Measurements from ENCODE around the gene PPP1R15B. TPM values are rescaled to one million over a fixed set of nuclear protein-coding genes. Genes with fewer than 3 reads are reported as not detected.

Gene PPP1R15B
- total and polyA plus RNA-seq, 4 donors: 6.8 to 59.9 (median 26.5) TPM

DNA sequence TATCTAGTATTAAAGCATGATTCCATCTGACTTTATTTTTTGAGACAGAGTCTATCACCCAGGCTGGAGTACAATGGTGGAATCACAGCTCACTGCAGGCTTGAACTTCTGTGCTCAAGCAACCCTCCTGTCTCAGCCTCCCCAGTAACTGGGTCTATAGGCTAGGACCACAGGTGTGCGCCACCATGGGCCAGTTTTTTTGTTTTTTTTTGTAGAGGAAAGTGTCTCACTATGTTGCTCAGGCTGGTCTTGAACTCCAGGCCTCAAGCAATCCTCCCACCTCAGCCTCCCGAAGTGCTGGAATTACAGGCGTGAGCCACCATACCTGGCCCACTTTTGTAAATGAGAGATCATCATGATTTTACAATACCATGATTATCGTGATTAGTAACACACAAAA, 9.2 kb downstream of the PPP1R15B start:
- H3K9me3 ChIP-seq (ENCODE audit: control insufficient read depth, low read length): no peaks in the 10 kb centered on the region
- H3K4me1 ChIP-seq (ENCODE audit: control insufficient read depth in 1 of 2, insufficient read depth in 2 of 2, low read length in 2 of 2): peaks cover 0 to 3% of the 10 kb centered on the region in 2 donors
- ATAC-seq (ENCODE audit: low FRiP score): no peak
- WGBS, 2 donors: 91 to 93% methylated on average over 4 of the region's 4 CpGs
- DNase-seq: no peak
- no peak overlapping the region for H3K27ac ChIP-seq (ENCODE audit: low read depth in 1 of 2, low read length in 2 of 2)
- no peaks in the 10 kb centered on the region for H3K27me3 ChIP-seq (ENCODE audit: control insufficient read depth in 1 of 2, insufficient read depth in 2 of 2, low read length in 1 of 2)
- intact Hi-C loops (cut with DNase I): loop anchor here in 1 of 2 donors (10.0 kb wide), 1 partner anchor 538 kb away; the partner anchor contains the start of gene SNRPE
- peaks cover 0 to 4% of the 10 kb centered on the region in 2 donors for H3K36me3 ChIP-seq (ENCODE audit: control insufficient read depth in 1 of 2, insufficient read depth in 2 of 2, low read length in 1 of 2)
- no peak overlapping the region for H3K4me3 ChIP-seq (ENCODE audit: low read length in 2 of 2)

- Histone ChIP-seq H3K9me3 (ENCODE audit: control insufficient read depth, low read length) (no peaks in the 10 kb centered on the region), H3K27ac (ENCODE audit: low read depth in 1 of 2, low read length in 2 of 2) (no peak overlapping the region), H3K27me3 (ENCODE audit: control insufficient read depth in 1 of 2, insufficient read depth in 2 of 2, low read length in 1 of 2) (no peaks in the 10 kb centered on the region), H3K4me1 (ENCODE audit: control insufficient read depth in 1 of 2, insufficient read depth in 2 of 2, low read length in 2 of 2) (peaks cover 0 to 3% of the 10 kb centered on the region in 2 donors), H3K4me3 (ENCODE audit: low read length in 2 of 2) (no peak overlapping the region), H3K36me3 (ENCODE audit: control insufficient read depth in 1 of 2, insufficient read depth in 2 of 2, low read length in 1 of 2) (peaks cover 0 to 4% of the 10 kb centered on the region in 2 donors)
- DNase-seq (no peak), ATAC-seq (ENCODE audit: low FRiP score) (no peak)
- 84 to 87% methylated on average over 3 of the region's 3 CpGs for WGBS, 2 donors
- intact Hi-C loops (cut with DNase I): loop anchor here in 1 of 2 donors (10.0 kb wide), 1 partner anchor 537 kb away; the partner anchor contains the start of gene SNRPE
These were observed 9.9 kb downstream of the PPP1R15B start for GRCh38 chr1:204401730-204402129.

DNA sequence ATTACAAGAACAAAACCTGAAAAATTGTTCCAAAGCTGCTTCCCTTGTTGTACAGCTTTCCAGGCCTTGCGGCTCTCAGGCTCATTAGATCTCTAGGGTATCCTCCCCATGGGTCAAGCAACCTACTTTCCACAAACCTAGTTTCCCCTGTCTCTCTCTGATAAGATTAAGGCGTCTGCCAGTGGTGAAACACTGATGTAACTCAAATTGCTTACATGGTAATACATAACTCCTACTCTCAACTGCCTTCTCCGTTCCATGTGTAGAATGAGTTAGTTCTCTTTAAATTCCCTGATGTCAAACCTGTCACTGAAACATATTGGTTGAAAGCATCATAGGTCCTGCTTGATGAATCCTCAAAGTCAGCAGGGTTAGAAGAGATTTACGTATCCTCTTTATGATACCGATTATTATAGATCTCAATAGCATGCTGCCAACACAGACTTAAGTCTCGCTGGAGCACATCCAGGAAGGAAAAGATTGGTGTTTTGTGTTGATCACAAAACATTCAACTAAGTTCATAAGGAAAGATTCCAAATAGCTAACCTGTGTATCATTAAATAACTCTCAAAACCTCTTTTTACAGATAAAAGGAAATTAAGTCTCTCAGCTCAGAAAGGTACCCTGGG, 10.6 kb downstream of the PPP1R15B start:
- peaks cover 0 to 2% of the 10 kb centered on the region in 2 donors for H3K4me1 ChIP-seq (ENCODE audit: control insufficient read depth in 1 of 2, insufficient read depth in 2 of 2, low read length in 2 of 2)
- 70 to 81% methylated on average over 6 of the region's 6 CpGs for WGBS, 2 donors
- DNase-seq (no peak), ATAC-seq (ENCODE audit: low FRiP score) (no peak)
- no peak overlapping the region for H3K4me3 ChIP-seq (ENCODE audit: low read length in 2 of 2)
- H3K36me3 ChIP-seq (ENCODE audit: control insufficient read depth in 1 of 2, insufficient read depth in 2 of 2, low read length in 1 of 2): peaks cover 0 to 4% of the 10 kb centered on the region in 2 donors
- H3K9me3 ChIP-seq (ENCODE audit: control insufficient read depth, low read length): no peaks in the 10 kb centered on the region
- intact Hi-C loops (cut with DNase I): loop anchor here in 1 of 2 donors (10.0 kb wide), 1 partner anchor 536 kb away; the partner anchor contains the start of gene SNRPE
- H3K27me3 ChIP-seq (ENCODE audit: control insufficient read depth in 1 of 2, insufficient read depth in 2 of 2, low read length in 1 of 2): peaks cover 0 to under 1% of the 10 kb centered on the region in 2 donors
- H3K27ac ChIP-seq (ENCODE audit: low read depth in 1 of 2, low read length in 2 of 2): no peak overlapping the region

GRCh38 chr1:204398197-204399125, 13.2 kb downstream of the PPP1R15B start:
- H3K4me3 ChIP-seq (ENCODE audit: low read length in 2 of 2): no peak overlapping the region
- ATAC-seq (ENCODE audit: low FRiP score) (peak; percentile 78), DNase-seq (no peak)
- intact Hi-C loops (cut with DNase I): no loop called here
- no peak overlapping the region for H3K27ac ChIP-seq (ENCODE audit: low read depth in 1 of 2, low read length in 2 of 2)
- H3K9me3 ChIP-seq (ENCODE audit: control insufficient read depth, low read length): no peaks in the 10 kb centered on the region
- peaks cover 0 to 4% of the 10 kb centered on the region in 2 donors for H3K36me3 ChIP-seq (ENCODE audit: control insufficient read depth in 1 of 2, insufficient read depth in 2 of 2, low read length in 1 of 2)
- no peaks in the 10 kb centered on the region for H3K4me1 ChIP-seq (ENCODE audit: control insufficient read depth in 1 of 2, insufficient read depth in 2 of 2, low read length in 2 of 2)
- H3K27me3 ChIP-seq (ENCODE audit: control insufficient read depth in 1 of 2, insufficient read depth in 2 of 2, low read length in 1 of 2): peaks cover 0 to 1% of the 10 kb centered on the region in 2 donors
- 65 to 66% methylated on average over 7 of the region's 7 CpGs for WGBS, 2 donors

- Histone ChIP-seq H3K9me3 (ENCODE audit: control insufficient read depth, low read length) (no peaks in the 10 kb centered on the region), H3K36me3 (ENCODE audit: control insufficient read depth in 1 of 2, insufficient read depth in 2 of 2, low read length in 1 of 2) (peaks cover 0 to 4% of the 10 kb centered on the region in 2 donors), H3K4me3 (ENCODE audit: low read length in 2 of 2) (no peak overlapping the region), H3K27me3 (ENCODE audit: control insufficient read depth in 1 of 2, insufficient read depth in 2 of 2, low read length in 1 of 2) (peaks cover 0 to 1% of the 10 kb centered on the region in 2 donors), H3K4me1 (ENCODE audit: control insufficient read depth in 1 of 2, insufficient read depth in 2 of 2, low read length in 2 of 2) (no peaks in the 10 kb centered on the region), H3K27ac (ENCODE audit: low read depth in 1 of 2, low read length in 2 of 2) (no peak overlapping the region)
- intact Hi-C loops (cut with DNase I): no loop called here
- WGBS, 2 donors: 83 to 84% methylated on average over 4 of the region's 4 CpGs
- no peak for DNase-seq
- no peak for ATAC-seq (ENCODE audit: low FRiP score)
These were observed 15.5 kb downstream of the PPP1R15B start for GRCh38 chr1:204396015-204396583.

- H3K27me3 ChIP-seq (ENCODE audit: control insufficient read depth in 1 of 2, insufficient read depth in 2 of 2, low read length in 1 of 2): peaks cover 0 to 1% of the 10 kb centered on the region in 2 donors
- intact Hi-C loops (cut with DNase I): no loop called here
- H3K4me1 ChIP-seq (ENCODE audit: control insufficient read depth in 1 of 2, insufficient read depth in 2 of 2, low read length in 2 of 2): no peaks in the 10 kb centered on the region
- H3K4me3 ChIP-seq (ENCODE audit: low read length in 2 of 2): no peak overlapping the region
- no peaks in the 10 kb centered on the region for H3K36me3 ChIP-seq (ENCODE audit: control insufficient read depth in 1 of 2, insufficient read depth in 2 of 2, low read length in 1 of 2)
- no peak overlapping the region for H3K27ac ChIP-seq (ENCODE audit: low read depth in 1 of 2, low read length in 2 of 2)
- no peak for DNase-seq
- no peaks in the 10 kb centered on the region for H3K9me3 ChIP-seq (ENCODE audit: control insufficient read depth, low read length)
- no peak for ATAC-seq (ENCODE audit: low FRiP score)
These were observed 20.0 kb downstream of the PPP1R15B start for GRCh38 chr1:204391629-204392028.

GRCh38 chr1:204390751-204391466, 20.7 kb downstream of the PPP1R15B start:
- no peaks in the 10 kb centered on the region for H3K36me3 ChIP-seq (ENCODE audit: control insufficient read depth in 1 of 2, insufficient read depth in 2 of 2, low read length in 1 of 2)
- H3K27me3 ChIP-seq (ENCODE audit: control insufficient read depth in 1 of 2, insufficient read depth in 2 of 2, low read length in 1 of 2): no peaks in the 10 kb centered on the region
- DNase-seq (no peak), ATAC-seq (ENCODE audit: low FRiP score) (no peak)
- no peak overlapping the region for H3K4me3 ChIP-seq (ENCODE audit: low read length in 2 of 2)
- H3K9me3 ChIP-seq (ENCODE audit: control insufficient read depth, low read length): no peaks in the 10 kb centered on the region
- H3K27ac ChIP-seq (ENCODE audit: low read depth in 1 of 2, low read length in 2 of 2): no peak overlapping the region
- H3K4me1 ChIP-seq (ENCODE audit: control insufficient read depth in 1 of 2, insufficient read depth in 2 of 2, low read length in 2 of 2): no peaks in the 10 kb centered on the region
- WGBS, 2 donors: 45% methylated on average over 4 of the region's 4 CpGs
- intact Hi-C loops (cut with DNase I): no loop called here

GRCh38 chr1:204385727-204386126, 25.9 kb downstream of the PPP1R15B start:
- H3K36me3 ChIP-seq (ENCODE audit: control insufficient read depth in 1 of 2, insufficient read depth in 2 of 2, low read length in 1 of 2): no peaks in the 10 kb centered on the region
- no peak overlapping the region for H3K27ac ChIP-seq (ENCODE audit: low read depth in 1 of 2, low read length in 2 of 2)
- H3K9me3 ChIP-seq (ENCODE audit: control insufficient read depth, low read length): no peaks in the 10 kb centered on the region
- intact Hi-C loops (cut with DNase I): no loop called here
- no peak overlapping the region for H3K4me3 ChIP-seq (ENCODE audit: low read length in 2 of 2)
- ATAC-seq (ENCODE audit: low FRiP score): no peak
- no peak for DNase-seq
- 96 to 98% methylated on average over 2 of the region's 2 CpGs for WGBS, 2 donors
- H3K27me3 ChIP-seq (ENCODE audit: control insufficient read depth in 1 of 2, insufficient read depth in 2 of 2, low read length in 1 of 2): no peaks in the 10 kb centered on the region
- no peaks in the 10 kb centered on the region for H3K4me1 ChIP-seq (ENCODE audit: control insufficient read depth in 1 of 2, insufficient read depth in 2 of 2, low read length in 2 of 2)

Data from aorta (tissue), 5 donors.